OCI-LY7 (cell line): ENCODE results near the gene AK2.
"Not testable (repeated sequence)": the region's sequence is repeated elsewhere in the genome, so short reads cannot be mapped to it uniquely, and the experiment has no call there.

Experiments
- CTCF ChIP-seq: fragments of 200-600 bp; sonication (generic); conservative IDR thresholded peaks from 2 replicates; pipeline ENCODE4 v1.5.1; 2014; ENCODE audit warnings: mild to moderate bottlenecking, antibody characterized with exemption, low read length, moderate library complexity, mixed read lengths
- EZH2phosphoT487 ChIP-seq: fragments of 200-600 bp; sonication (generic); IDR thresholded peaks from 2 replicates; pipeline ENCODE4 v1.6.1; 2018; ENCODE audit warnings: low read depth, borderline replicate concordance, mild to moderate bottlenecking, mixed run types, antibody characterized with exemption, low read length, moderate library complexity, mixed read lengths

DNA sequence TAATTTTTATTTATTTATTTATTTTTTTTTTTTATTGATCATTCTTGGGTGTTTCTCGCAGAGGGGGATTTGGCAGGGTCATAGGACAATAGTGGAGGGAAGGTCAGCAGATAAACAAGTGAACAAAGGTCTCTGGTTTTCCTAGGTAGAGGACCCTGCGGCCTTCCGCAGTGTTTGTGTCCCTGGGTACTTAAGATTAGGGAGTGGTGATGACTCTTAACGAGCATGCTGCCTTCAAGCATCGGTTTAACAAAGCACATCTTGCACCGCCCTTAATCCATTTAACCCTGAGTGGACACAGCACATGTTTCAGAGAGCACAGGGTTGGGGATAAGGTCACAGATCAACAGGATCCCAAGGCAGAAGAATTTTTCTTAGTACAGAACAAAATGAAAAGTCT is 63.2 kb downstream of the AK2 start:
- TF ChIP-seq EZH2phosphoT487, CTCF: not testable (repeated sequence)
